WI38 (cell line): ENCODE data around the gene TMC7.

Source experiments
- H3K4me3 ChIP-seq: 2 replicates; pipeline ENCODE4 v1.5.1; 2011; ENCODE audit warnings: low read depth, mild to moderate bottlenecking, control low read depth, low read length
- TF ChIP-seq, protein P1 (sequence below): IDR thresholded peaks from 2 replicates; pipeline ENCODE4 v1.5.1; 2012; ENCODE audit warnings: low read depth, mild to moderate bottlenecking, control low read depth, low read length

Gene TMC7

DNA sequence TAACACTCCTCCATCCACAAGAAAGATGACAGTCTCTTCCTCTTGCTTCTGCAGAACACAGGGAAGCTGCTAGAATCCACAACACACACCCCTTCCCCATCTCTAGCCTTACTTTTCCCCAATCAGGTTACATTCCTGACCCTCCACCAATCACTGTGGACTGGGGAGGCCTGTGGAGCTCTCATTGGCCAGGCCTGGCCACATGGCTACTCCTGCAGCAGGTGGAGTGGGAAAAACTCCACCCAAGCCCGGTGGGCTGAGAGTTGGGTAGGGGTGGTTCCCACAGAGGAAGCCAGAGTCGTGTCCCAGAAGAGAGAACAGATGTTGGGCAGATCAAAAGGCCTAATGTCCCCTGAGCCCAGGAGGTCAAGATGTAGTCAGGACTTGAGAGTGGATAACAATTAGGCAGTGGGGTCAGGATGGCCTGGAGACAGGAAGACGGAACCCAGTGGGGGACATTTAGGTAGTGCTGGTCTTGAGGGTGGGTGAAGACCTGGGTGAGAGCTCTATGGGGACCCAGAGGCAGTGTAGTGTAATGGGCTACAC lies 105.7 kb downstream of the TMC7 start:
- TF ChIP-seq, protein P1, sequence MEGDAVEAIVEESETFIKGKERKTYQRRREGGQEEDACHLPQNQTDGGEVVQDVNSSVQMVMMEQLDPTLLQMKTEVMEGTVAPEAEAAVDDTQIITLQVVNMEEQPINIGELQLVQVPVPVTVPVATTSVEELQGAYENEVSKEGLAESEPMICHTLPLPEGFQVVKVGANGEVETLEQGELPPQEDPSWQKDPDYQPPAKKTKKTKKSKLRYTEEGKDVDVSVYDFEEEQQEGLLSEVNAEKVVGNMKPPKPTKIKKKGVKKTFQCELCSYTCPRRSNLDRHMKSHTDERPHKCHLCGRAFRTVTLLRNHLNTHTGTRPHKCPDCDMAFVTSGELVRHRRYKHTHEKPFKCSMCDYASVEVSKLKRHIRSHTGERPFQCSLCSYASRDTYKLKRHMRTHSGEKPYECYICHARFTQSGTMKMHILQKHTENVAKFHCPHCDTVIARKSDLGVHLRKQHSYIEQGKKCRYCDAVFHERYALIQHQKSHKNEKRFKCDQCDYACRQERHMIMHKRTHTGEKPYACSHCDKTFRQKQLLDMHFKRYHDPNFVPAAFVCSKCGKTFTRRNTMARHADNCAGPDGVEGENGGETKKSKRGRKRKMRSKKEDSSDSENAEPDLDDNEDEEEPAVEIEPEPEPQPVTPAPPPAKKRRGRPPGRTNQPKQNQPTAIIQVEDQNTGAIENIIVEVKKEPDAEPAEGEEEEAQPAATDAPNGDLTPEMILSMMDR, result no peak
- H3K4me3 ChIP-seq, result no peak overlapping the region

- H3K4me3 ChIP-seq, result no peak overlapping the region
- TF ChIP-seq, protein P1, result no peak
Measured at GRCh38 chr16:19090916-19091315, 107.2 kb downstream of the TMC7 start.

GRCh38 chr16:19092653-19093410 lies 109.1 kb downstream of the TMC7 start:
- TF ChIP-seq, protein P1, result no peak
- H3K4me3 ChIP-seq, result no peak overlapping the region

GRCh38 chr16:19093631-19094541 lies 110.2 kb downstream of the TMC7 start:
- TF ChIP-seq, protein P1, result no peak
- no peak overlapping the region for H3K4me3 ChIP-seq

DNA sequence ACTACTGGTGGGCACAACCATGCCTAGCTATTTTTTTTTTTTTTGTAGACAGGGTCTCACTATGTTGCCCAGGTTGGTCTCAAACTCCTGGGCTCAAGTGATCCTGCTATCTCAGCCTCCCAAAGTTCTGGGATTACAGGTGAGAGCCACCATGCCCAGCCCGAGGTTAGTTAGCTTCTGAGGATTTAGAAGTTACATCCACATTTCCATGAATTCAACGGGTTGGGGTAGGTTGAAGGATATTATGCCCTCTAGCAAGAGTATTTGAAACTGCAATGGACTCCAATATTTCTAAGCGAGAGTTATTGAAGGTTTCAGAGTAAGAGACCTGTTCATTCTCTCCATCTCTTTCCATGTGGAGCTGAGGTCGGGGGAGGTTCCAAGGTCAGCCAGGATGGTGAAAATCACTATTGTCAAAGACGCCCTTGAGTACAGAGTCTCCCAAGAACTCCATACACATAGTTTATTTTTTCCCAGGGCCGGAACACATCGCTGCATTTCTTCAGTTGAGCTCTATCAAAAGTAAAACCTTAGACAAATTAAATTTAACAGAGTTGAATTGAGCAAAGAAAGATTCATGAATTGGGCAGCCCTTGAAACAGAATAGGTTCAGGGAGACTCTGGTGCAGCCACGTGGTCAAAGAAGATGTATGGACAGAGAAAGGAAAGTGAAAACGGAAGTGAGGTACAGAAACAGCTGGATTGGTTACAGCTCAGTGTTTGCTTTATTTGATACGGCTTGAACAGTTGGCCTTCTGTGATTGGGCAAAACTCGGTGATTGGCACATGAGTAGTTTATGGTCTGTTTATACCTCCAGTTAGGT lies 111.0 kb downstream of the TMC7 start:
- H3K4me3 ChIP-seq, result no peak overlapping the region
- TF ChIP-seq, protein P1, result no peak

DNA sequence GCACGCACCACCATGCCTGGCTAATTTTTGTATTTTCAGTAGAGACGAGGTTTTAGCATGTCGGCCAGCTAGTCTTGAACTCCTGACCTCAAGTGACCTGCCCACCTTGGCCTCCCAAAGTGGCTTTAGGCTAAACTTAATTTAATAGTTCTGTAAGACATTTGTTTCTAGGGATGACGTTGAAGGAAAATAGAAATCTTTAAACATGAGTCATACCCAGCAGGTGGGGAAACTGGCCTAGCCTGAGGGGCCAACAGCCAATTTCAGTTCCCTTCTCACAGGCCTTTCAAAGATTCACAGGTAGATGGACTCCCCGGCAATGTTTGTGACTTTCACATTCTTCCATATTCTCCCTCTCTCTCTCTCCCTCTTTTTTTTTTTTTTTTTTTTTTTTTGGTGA lies 111.9 kb downstream of the TMC7 start:
- no peak overlapping the region for H3K4me3 ChIP-seq
- TF ChIP-seq, protein P1, result no peak
